Tibial nerve (tissue), 4 donors: Measurements from ENCODE around the gene GRIN1. TPM values are rescaled to one million over a fixed set of nuclear protein-coding genes. Genes with fewer than 3 reads are reported as not detected.

Experiments used
- DNase-seq, 2 donors: peaks; one replicate each; pipeline ENCODE4 v3.0.0-alpha.2; 2019; ENCODE audit warnings: low spot score in 2 of 2
- H3K27ac ChIP-seq, 4 donors: fragments of 200-600 bp; sonication (generic) in 3 of 4; one replicate each; pipeline ENCODE4 v1.5.1; 2017 to 2019; ENCODE audit warnings: mild to moderate bottlenecking in 1 of 4
- H3K27me3 ChIP-seq, 2 donors: fragments of 200-600 bp; sonication (generic) in 1 of 2; one replicate each; pipeline versions ENCODE4 v1.5.1 to v1.6.0; 2017 to 2019
- H3K36me3 ChIP-seq, 3 donors: fragments of 200-600 bp; sonication (generic); one replicate each; pipeline ENCODE4 v1.5.1; 2018 to 2019
- H3K4me1 ChIP-seq, 4 donors: fragments of 200-600 bp; sonication (generic) in 3 of 4; one replicate each; pipeline ENCODE4 v1.5.1; 2017 to 2019
- H3K4me3 ChIP-seq, 4 donors: fragments of 200-600 bp; sonication (generic) in 3 of 4; one replicate each; pipeline ENCODE4 v1.5.1; 2017 to 2019; ENCODE audit warnings: mild to moderate bottlenecking in 1 of 4, moderate library complexity in 1 of 4
- H3K9me3 ChIP-seq, 4 donors: fragments of 200-600 bp; sonication (generic) in 3 of 4; one replicate each; pipeline ENCODE4 v1.5.1; 2017 to 2019
- EP300 ChIP-seq, 2 donors: sonication (generic); formaldehyde crosslinking; IDR thresholded peaks; one replicate each; pipeline ENCODE4 v1.6.1; 2017; ENCODE audit warnings: antibody characterized with exemption in 2 of 2, mild to moderate bottlenecking in 1 of 2
- POLR2A ChIP-seq, 2 donors: fragments of 450-650 bp; IDR thresholded peaks; one replicate each; pipeline ENCODE4 v1.6.1; 2017; ENCODE audit warnings: antibody characterized with exemption in 2 of 2, mild to moderate bottlenecking in 2 of 2, moderate library complexity in 2 of 2
- WGBS, 2 donors: methylation state at CpG; one replicate each; pipeline ENCODE4 v1.1.5; 2018; 5-methylcytosine and 5-hydroxymethylcytosine counted together
- total RNA-seq, 4 donors: library from RNA; depleted of rRNA; stranded (reverse); fragments of >200 nt; gene quantifications; one replicate each; pipeline ENCODE4 v1.1.0, GENCODE V29; 2016
- TF ChIP-seq, protein P1 (sequence below), 5 experiments: fragments of 200-600 bp in 3 of 5; fragments of 450-650 bp in 2 of 5; sonication (generic) in 3 of 5; IDR thresholded peaks; one replicate each; pipeline ENCODE4 v1.5.1; 2016 to 2019; ENCODE audit warnings: antibody characterized with exemption in 5 of 5, mild to moderate bottlenecking in 3 of 5, moderate library complexity in 2 of 5

GRIN1 gene
- total RNA-seq, 4 donors from 2014 or later, result 0.21 TPM; not detected in 3

DNA sequence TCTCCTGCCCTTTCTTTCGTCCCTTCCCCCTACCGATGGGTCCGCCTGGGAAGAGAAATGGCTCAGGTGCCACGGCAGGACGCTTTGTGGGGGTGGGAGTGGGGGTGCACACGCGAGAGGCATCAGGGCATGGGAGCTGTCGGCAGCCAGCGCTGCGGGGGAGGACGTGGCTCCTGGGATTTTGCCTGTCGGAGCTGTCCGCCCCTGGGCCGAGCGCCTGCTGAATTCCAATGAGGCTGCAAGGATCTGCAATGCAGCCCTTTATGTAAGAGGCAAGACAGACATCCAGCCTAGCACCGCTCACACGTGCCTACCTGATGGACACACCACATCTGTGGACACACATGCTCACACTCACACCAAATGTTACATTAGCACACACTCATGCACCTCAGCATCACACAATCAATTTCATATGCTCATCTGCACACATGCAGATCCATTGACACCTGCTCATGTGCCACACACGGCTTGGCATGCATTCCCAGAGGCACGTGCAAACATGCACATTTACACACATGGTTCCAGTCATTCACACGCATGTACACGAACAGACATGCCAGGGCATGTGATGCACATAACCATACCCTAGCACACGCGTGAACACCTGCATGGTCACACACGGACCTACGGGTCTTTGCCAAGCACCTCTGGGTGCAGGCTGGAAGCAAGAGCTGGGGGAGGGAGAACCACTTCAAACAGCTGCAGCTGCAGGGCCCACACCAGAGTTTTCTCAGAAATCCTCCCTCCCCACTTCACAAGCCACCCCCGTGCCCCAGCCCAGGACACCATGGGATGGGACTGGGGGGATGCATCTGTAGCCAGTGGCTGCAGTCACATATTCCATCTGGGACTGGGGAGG, 1.4 kb downstream of the GRIN1 start:
- Histone ChIP-seq H3K27ac (no peak overlapping the region), H3K4me3 (no peak overlapping the region), H3K9me3 (no peaks in the 10 kb centered on the region), H3K4me1 (peaks cover 0 to 6% (median 0%) of the 10 kb centered on the region in 4 donors), H3K36me3 (no peaks in the 10 kb centered on the region), H3K27me3 (peaks cover 0 to 90% of the 10 kb centered on the region in 2 donors)
- DNase-seq, result no peak
- 61 to 64% methylated on average over 21 to 26 of the region's 26 CpGs for WGBS, 2 donors
- TF ChIP-seq EP300 (IDR thresholded peaks at IDR 0.05) (no peak), POLR2A (IDR thresholded peaks at IDR 0.05) (no peak)
- TF ChIP-seq, protein P1, sequence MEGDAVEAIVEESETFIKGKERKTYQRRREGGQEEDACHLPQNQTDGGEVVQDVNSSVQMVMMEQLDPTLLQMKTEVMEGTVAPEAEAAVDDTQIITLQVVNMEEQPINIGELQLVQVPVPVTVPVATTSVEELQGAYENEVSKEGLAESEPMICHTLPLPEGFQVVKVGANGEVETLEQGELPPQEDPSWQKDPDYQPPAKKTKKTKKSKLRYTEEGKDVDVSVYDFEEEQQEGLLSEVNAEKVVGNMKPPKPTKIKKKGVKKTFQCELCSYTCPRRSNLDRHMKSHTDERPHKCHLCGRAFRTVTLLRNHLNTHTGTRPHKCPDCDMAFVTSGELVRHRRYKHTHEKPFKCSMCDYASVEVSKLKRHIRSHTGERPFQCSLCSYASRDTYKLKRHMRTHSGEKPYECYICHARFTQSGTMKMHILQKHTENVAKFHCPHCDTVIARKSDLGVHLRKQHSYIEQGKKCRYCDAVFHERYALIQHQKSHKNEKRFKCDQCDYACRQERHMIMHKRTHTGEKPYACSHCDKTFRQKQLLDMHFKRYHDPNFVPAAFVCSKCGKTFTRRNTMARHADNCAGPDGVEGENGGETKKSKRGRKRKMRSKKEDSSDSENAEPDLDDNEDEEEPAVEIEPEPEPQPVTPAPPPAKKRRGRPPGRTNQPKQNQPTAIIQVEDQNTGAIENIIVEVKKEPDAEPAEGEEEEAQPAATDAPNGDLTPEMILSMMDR (IDR thresholded peaks at IDR 0.05), result no peak

DNA sequence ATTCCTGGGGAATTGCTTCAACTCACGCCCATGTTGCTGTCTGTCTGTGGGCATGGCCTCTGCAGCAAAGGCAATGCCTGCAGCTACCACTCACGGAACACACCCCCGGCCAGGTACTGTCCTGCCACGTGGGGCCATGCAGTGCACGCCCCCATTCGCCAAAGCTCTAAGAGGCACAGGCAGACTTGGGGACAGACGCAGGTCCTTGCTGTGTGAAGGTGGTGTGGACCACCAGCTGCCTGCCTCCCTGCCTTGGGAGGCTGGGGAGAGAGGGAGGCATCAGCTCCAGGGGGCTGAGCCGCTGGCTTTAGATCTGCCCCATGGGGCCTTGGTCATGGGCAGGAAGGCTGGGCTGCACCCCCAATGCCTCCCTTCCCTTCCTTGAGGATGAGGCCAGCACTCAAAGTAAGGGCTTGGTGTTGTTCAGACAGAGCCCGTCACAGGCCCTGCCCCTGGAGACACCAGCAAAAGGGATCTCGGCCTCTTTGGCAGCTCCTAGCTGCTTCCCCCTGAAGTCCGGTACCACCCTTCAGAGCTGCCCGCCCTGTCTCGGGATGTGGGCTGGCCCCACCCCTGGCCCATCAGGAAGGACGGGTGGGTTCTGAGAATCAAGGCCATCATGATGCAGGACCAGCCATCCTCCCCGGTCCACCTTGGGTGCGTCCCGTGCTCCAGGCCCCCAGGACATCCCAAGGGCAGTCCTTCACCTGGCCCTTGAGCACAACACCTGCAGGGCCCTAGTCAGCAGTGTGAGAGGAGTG, 2.3 kb downstream of the GRIN1 start:
- DNase-seq, result no peak
- TF ChIP-seq POLR2A (IDR thresholded peaks at IDR 0.05) (no peak), EP300 (IDR thresholded peaks at IDR 0.05) (no peak)
- TF ChIP-seq, protein P1 (IDR thresholded peaks at IDR 0.05), result no peak
- Histone ChIP-seq H3K27me3 (peaks cover 0 to 90% of the 10 kb centered on the region in 2 donors), H3K4me3 (no peak overlapping the region), H3K9me3 (no peaks in the 10 kb centered on the region), H3K27ac (no peak overlapping the region), H3K4me1 (peaks cover 0 to 6% (median 0%) of the 10 kb centered on the region in 4 donors), H3K36me3 (no peaks in the 10 kb centered on the region)
- 70 to 75% methylated on average over 12 to 17 of the region's 17 CpGs for WGBS, 2 donors

GRCh38 chr9:137141976-137142936, 3.3 kb downstream of the GRIN1 start:
- WGBS, 2 donors, result 75 to 76% methylated on average over 22 of the region's 24 CpGs
- no peak overlapping the region for H3K27ac ChIP-seq
- peaks cover 0 to 6% (median 0%) of the 10 kb centered on the region in 4 donors for H3K4me1 ChIP-seq
- no peaks in the 10 kb centered on the region for H3K9me3 ChIP-seq
- H3K27me3 ChIP-seq, result peaks cover 0 to 89% of the 10 kb centered on the region in 2 donors
- H3K4me3 ChIP-seq, result no peak overlapping the region
- no peak for DNase-seq
- TF ChIP-seq EP300 (IDR thresholded peaks at IDR 0.05), result no peak
- H3K36me3 ChIP-seq, result no peaks in the 10 kb centered on the region

DNA sequence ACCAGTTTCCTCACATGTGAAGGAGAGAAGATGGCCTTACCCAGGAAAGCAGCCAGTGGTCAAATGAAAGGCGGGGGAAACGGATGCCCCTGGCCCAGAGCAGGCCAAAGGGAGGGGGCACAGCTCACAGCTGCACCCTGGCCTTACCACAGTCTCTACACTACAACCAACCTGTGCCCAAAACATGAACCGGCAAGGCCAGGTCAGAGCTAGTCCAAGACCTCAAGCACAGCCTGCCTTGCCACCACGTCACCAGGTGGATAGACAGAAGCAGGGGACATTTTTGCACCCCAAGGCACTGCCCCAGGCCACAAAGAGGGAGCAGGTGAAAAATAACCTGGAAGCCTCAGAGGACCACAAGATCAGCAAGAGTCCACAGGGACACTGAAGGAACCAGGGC, 4.5 kb downstream of the GRIN1 start:
- Histone ChIP-seq H3K9me3 (no peaks in the 10 kb centered on the region), H3K4me3 (no peak overlapping the region), H3K4me1 (peaks cover 0 to 6% (median 0%) of the 10 kb centered on the region in 4 donors), H3K27ac (no peak overlapping the region), H3K36me3 (no peaks in the 10 kb centered on the region), H3K27me3 (peaks cover 0 to 89% of the 10 kb centered on the region in 2 donors)
- 51 to 61% methylated on average over 4 of the region's 4 CpGs for WGBS, 2 donors
- no peak for TF ChIP-seq POLR2A (IDR thresholded peaks at IDR 0.05)
- TF ChIP-seq, protein P1 (IDR thresholded peaks at IDR 0.05), result no peak
- no peak for TF ChIP-seq EP300 (IDR thresholded peaks at IDR 0.05)
- no peak for DNase-seq
